Measurements from ENCODE around the gene AFF3.

DNA sequence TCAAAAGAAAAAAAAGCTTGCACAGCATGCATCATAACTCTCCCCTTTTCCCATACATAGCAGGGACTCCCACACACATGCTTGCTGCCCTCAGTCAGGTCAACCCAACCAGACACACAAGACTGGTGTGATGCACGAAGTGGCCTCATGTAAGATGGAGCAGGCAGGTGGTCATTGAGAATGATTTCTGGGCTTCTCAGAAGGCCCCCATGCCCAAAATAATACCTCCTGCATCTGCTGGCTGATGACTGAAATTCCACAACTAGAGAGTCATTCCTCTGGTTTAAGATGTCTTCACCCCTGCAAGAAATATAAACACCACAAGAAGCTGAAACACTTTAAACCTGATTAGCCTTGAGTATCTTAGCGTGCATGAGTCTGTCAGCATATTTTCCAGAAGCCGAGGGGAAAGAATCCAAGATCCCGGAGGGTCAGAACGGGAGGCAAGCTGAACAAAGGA lies 131.1 kb downstream of the AFF3 start:
- TF ChIP-seq, protein P1, sequence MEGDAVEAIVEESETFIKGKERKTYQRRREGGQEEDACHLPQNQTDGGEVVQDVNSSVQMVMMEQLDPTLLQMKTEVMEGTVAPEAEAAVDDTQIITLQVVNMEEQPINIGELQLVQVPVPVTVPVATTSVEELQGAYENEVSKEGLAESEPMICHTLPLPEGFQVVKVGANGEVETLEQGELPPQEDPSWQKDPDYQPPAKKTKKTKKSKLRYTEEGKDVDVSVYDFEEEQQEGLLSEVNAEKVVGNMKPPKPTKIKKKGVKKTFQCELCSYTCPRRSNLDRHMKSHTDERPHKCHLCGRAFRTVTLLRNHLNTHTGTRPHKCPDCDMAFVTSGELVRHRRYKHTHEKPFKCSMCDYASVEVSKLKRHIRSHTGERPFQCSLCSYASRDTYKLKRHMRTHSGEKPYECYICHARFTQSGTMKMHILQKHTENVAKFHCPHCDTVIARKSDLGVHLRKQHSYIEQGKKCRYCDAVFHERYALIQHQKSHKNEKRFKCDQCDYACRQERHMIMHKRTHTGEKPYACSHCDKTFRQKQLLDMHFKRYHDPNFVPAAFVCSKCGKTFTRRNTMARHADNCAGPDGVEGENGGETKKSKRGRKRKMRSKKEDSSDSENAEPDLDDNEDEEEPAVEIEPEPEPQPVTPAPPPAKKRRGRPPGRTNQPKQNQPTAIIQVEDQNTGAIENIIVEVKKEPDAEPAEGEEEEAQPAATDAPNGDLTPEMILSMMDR (IDR thresholded peaks at IDR 0.05) = no peak
- no peak for TF ChIP-seq ZFX (IDR thresholded peaks at IDR 0.05; ENCODE audit: borderline replicate concordance)

All from 22Rv1 (cell line).